GM19452 (cell line): ENCODE data around the gene NUP35.
"Not testable (repeated sequence)": the region's sequence is repeated elsewhere in the genome, so short reads cannot be mapped to it uniquely, and the experiment has no call there.

Experiments
- ATAC-seq: cut with Tn5 transposase; IDR thresholded peaks from one replicate; pipeline ENCODE4 v1.9.1; 2021; ENCODE audit not compliant: unreplicated experiment

Gene NUP35

DNA sequence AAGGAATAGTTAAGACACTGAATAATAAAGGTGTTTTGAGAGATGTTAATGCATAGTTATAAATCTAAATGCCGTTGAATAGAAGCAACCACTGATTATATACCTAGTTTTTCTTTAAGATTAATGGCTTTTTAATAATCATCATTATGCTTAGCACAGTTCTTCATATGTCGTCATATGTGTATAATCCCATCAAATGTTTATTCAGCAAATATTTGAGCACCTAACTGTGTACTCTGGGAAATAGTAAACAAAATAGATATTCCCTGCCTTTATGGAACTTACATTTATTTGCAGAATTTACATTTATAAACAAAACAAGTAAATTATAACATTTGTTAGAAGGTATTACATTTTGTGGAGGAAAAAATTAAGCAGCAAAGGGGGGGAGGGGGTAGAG is 9.8 kb downstream of the NUP35 start:
- ATAC-seq: no peak

DNA sequence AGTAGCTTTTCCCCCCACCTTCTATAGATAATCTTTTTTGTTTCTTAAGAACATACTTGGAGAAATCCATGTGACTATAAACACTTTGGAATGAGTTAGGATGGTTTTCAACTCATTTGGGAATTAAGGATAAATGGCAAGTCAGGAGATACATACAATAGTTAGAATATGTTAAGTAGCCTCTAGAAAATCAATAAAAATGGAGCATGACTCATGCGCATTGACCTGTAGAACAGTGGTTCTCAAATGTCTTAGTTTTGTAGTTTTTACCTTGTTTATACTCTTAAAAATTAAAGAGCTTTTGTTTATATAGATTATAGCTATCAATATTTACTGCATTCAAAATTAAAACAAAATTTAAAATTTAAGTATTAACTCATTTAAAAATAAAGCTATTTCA is 24.7 kb downstream of the NUP35 start:
- ATAC-seq: no peak

DNA sequence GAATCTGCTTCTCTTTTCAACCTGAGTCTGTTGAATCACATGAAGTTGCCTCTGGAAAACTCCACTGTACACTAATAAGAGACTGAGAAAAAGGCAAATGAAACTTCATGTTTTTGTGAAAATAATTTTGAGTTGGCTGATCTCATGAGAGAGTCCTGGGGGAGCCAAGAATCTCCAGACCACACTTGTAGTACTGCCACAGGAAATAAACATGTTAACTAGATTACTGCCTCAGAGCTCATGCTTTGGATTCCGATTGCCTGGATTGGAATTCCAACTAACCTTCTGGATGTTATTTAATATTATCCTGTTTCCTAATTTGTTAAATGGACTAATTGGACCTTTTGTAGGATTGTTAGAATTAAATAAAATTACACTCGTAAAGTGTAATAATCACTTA is 25.2 kb downstream of the NUP35 start:
- ATAC-seq: no peak

DNA sequence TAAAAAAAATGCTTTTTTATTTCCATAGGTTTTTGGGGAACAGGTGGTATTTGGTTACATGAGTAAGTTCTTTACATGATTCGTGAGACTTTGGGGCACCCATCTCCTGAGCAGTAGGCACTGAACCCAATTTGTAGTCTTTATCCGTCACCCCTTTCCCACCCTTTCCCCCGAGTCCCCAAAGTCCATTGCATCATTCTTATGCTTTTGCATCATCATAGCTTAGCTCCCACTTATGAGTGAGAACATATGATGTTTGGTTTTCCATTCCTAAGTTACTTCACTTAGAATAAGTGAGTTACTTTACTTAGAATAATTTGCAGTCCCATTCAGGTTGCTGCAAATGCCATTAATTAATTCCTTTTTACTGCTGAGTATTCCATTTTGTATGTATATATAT is 28.0 kb downstream of the NUP35 start:
- ATAC-seq: not testable (repeated sequence)

DNA sequence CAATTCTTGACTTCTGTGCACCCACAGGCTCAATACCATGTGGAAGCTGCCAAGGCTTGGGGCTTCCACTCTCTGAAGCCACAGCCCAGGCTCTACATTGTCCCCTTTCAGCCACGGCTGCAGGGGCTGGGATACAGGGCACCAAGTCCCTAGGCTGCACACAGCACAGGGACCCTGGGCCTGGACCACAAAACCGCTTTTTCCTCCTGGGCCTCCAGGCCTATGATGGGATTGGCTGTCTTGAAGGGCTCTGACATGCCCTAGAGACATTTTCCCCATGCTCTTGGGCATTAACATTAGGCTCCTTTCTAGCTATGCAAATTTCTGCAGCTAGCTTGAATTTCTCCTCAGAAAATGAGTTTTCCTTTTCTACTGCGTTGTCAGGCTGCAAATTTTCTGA is 29.7 kb downstream of the NUP35 start:
- ATAC-seq: no peak

DNA sequence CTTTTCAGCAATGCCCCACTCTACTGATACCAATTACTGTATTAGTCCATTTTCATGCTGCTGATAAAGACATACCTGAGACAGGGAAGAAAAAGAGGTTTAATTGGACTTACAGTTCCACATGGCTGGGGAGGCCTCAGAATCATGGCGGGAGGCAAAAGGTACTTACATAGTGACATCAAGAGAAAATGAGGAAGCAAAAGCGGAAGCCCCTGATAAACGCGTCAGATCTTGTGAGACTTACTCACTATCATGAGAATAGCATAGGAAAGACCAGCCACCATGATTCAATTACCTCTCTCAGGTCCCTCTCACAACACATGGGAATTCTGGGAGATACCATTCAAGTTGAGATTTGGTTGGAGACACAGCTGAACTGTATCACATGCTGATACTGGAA is 30.5 kb downstream of the NUP35 start:
- not testable (repeated sequence) for ATAC-seq

DNA sequence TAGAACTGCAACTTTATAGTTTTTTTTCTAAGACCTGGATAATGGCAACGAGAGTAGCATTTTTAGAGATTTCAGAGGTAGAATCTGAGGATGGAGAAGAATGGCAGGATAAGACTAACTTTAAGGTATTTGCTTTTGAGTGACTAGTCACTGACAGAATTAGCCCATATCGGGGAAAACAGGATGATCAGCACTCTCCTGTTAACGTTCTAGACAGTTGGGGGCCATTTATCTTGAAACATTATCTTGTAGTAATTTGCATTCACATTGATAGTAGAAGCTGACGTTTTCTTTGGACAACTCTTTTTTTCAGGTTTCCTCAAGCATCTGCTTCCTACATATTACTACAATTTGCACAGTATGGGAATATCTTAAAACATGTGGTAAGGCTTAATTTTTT is 32.9 kb downstream of the NUP35 start:
- ATAC-seq: no peak

DNA sequence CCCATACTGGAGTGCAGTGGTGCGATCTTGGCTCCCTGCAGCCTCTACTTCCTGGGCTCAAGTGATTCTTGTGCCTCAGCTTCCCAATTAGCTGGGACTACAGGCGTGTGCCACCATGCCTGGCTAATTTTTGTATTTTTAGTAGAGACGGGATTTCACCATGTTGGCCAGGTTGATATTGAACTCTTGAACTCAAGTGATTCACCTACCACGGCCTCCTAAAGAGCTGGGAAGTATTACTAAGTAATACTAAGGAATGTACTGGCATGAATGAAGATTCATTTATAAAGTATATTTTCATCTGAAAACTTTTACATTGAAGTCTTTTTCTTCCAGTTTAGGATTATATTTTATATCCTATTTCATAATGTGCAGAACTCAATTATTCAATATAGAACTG is 38.1 kb downstream of the NUP35 start:
- no peak for ATAC-seq

DNA sequence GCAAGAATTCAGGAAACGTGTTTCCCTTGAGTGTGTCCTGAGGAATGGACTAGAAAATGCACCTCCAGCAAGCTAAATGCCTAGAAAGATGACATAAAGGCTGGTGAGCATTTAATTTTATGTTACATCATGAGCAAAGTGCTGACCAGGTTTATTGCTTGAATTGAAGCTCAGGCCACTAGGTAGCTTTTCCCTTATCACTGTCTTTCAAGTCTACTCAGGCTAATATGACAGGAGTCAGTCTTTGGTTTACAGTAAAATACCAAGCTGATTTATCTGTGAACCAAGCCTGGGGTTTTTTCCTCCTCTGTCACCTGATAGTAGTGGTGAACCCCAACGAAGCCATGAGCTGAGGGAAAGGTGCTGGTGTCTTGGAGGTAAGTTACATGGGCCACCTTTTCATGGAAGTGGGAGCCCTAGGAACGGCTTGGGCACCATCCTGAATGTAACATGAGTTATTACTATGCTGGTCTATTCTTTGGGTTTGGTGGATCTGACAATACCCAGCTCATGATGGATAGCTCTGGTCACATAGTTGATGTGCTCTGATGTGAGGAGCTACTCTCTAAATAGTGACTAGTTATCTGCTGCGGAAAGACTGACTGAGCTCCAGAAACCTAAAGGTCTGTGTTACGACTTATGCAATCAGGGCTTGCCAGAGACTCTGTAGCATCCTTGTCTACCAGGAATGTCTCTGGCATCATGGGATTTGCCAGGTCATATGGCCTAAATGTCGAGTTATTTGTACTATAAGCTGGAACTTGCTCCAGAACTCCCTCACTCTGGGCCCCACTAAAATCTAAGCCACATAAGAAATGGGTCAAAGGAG is 39.8 kb downstream of the NUP35 start:
- no peak for ATAC-seq

DNA sequence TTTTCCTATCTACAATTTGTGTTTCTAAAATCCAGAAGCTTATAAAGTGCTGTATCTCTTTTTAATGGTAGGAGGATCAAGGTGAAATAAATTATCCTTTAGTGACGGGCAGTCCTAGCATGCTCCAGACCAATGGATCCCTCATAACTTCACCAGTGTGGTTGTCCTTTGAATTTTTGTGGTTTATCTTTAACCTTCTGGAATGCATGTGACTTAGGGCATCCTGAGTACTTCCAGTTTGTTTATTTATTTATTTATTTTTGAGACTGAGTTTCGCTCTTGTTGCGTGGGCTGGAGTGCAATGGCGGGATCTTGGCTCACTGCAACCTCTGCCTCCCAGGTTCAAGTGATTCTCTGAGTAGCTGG is 40.4 kb downstream of the NUP35 start:
- no peak for ATAC-seq

DNA sequence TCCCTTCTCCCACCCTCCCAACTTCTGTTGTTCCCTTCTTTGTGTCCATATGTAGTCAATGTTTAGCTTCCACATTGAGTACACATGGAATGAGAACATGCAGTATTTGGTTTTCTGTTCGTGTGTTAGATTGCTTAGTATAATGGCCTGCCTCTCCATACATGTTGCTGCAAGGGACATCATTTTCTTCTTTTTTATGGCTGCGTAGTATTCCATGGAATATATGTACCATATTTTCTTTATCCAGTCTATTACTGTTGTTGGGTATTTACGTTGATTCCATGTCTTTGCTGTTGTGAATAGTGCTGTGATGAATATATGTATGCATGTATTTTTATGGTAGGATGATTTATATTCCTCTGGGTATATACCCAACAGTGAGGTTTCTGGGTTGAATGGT is 42.0 kb downstream of the NUP35 start:
- ATAC-seq: no peak

DNA sequence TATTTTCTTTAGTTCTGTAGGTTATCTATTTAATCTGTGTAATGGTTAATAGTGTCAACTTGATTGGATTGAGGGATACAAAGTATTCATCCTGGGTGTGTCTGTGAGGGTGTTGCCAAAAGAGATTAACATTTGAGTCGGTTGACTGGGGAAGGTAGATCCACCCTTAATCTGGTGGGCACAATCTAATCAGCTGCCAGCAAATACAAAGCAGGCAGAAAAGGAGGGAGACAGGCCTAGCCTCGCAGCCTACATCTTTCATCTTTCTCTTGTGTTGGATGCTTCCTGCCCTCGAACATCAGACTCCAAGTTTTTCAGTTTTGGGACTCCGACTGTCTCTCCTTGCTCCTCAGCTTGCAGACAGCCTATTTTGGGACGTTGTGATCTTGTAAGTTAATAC is 42.7 kb downstream of the NUP35 start:
- not testable (repeated sequence) for ATAC-seq

DNA sequence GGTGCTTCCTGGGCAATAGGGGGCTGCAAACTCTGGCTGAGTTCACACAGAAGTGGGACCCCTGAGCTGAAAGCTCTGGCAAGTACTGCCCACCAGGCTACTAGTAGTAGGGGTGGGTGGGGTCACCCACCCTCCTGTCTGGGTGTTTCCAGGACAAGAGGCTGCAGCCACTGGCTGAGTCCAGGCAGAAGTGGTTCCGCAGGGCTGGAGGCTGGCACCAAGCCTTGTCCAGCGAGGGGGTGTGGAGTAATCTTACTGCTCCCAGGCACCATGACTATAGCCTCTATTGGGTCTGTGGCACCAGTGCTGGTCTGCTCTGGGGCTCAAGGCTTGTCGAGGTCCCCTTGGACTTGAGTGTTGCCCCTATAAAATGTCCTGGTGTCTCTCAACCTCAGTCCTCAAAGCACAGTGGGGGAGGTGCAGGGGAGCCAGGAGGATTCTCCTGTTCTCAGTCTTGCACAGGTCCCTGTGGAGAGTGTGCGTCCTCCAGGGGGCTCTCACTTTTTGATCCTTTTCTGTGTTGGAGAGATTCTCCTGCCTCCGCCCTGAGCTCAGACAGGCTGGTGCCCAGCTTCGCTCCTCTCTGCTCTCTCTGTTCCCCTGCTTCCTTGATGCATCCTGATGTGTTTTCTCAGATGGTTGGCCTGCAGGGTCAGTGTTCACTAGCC is 48.1 kb downstream of the NUP35 start:
- no peak for ATAC-seq

DNA sequence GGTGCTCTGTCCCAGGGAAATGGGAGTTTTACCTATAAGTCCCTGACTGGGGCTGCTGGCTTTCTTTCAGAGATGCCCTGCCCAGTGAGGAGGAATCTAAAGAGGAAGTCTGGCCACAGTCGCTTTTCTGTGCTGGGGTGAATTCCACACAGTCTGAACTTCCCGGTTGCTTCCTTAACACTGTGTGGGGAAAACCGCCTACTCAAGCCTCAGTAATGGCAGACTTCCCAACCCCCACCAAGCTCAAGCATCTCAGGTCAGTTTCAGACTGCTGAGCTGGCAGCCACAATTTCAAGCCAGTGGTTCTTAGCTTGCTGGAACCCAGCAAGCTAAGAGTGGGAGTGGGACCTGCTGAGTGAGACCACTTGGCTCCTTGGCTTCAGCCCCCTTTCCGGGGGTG is 54.9 kb downstream of the NUP35 start:
- no peak for ATAC-seq

DNA sequence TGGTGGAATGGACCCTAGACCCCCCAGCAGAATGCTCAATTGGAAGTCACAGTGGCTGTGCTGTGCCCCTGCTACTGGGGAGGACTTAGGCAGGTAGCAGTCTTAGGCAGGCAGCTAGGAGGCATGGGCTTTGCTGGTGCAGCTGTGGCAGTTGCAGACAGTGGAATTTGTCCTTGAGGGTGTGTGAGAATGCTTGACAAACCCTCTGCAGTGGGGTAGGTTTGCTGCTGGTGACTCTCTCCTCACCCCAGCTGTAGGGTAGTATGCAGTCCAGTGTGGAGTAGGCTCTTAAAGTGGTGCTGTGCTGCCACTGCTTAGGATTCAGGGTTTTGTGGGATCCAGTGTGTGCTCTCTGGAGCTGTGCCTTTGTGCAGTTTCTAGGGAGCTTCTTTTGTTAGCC is 61.3 kb downstream of the NUP35 start:
- ATAC-seq: no peak

DNA sequence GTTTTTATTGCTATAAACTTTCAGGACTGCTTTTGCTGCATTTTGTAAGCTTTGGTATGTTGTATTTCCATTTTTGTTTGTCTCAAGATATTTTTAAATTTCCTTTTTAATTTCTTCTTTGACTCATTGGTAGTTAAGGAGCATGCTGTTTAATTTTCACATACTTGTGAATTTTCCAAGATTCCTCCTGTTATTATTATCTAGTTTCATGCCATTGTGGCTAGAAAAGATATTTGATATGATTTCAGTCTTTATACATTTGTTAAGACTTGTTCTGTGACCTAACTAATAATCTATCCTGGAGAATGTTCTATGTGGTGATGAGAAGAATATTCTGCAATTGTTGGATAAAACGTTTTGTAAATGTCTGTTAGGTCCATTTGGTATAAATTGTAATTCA is 62.1 kb downstream of the NUP35 start:
- ATAC-seq: no peak

DNA sequence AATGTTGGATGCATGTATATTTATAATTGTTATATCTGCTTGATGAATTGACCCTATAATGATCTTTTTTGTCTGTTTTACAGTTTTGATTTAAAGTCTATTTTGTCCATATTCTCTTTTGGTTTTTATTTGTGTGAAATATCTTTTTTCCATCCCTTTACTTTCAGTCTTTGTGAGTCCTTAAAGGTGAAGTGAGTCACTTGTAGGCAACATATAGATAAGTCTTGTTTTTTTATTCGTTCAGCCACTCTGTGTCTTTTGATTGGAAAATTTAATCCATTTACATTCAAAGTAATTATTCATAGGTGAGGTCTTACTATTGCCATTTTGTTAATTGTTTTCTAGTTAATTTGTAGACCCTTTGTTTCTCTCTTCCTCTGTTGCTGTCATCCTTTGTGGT is 62.5 kb downstream of the NUP35 start:
- no peak for ATAC-seq

DNA sequence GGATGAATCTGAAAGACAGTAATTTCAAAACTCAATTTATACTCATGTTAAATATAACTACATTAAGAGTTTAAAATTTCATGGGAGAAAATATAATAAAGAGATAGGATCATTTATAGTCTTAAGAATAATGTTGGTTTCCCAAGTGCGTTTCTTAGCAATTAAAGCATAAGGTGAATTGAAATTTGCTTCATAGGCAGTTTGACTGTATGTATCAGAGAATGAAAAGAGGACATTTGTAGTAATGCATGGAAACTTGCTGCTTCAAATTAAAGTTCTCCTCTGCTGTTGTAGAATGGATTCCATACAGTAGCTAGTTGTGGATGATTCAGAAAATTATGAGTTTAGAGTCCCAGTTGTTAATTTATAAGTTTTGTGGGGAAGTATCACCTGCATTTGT is 68.1 kb downstream of the NUP35 start:
- ATAC-seq: no peak

DNA sequence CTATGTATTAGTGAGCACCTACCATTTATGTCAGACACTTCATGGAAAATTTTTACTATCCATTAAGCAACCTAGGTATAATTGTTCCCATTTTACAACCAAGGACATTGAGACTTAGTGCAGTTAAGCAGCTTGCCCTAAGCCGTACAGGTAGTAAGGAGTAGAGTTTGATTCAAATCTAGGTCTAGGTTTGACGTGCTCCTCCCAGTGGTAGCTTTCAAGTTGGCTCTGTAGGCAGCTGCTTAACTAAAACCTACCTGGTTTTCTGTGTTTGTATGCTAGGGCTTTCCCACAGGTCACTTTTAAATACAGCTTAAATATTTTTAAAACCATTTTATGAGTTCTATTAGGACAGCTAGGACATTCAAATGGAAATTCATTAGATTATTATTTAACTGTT is 69.7 kb downstream of the NUP35 start:
- ATAC-seq: no peak

DNA sequence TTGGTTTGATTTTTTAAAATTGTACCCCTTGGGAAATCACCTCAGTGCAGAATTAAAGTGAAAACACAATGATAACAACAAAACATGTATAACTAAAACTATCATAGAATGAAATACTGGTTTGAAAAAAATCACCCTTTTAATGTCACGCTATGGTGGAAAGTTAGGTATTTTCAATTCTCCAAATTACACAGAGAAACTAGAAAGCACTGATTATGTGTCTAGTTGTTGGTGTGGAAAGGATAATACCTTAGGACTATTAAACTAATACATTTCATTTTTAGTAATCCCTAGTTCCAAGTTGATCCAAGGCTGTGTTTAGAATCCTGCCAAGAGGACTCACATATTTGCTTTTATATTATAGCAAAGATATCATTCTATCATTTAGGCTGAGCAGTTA is 71.2 kb downstream of the NUP35 start:
- no peak for ATAC-seq

DNA sequence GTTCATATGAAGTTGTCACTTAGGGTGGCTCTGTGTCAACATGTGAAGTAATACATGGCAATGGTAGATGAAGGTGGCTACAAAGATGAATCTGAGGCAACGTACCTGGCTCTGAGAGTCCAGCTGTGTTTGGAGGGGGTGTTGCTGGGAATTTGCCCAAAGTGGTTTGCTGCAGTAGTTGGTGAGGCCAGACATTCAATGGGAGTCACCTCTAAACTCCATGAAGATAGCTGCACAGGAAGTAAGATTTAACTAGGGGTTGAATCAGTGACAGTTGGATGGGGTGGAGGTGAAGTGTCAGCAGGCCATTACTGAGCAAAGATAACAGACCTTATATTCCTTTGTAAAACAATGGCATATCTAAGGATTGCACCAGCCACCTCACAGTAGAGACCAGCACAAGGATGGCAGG is 71.8 kb downstream of the NUP35 start:
- no peak for ATAC-seq

DNA sequence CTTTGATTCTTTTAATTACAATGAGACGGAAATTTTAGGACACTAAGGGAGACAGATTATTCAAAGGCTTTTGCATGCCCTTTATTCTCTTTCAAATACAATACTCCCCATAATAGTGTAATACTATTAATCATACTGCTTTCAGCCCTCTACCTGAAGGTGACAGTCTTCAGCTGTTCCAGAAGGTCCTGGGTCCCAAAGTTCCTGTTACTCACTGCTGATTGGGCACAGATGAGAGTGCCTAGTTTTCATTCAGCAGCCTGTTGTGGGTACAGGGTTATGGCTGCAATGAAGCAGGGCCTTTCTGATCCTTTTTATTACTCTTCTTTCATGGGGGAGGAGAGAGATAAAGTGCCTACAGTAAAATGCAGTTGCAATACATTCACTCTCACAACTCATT is 80.2 kb downstream of the NUP35 start:
- no peak for ATAC-seq

DNA sequence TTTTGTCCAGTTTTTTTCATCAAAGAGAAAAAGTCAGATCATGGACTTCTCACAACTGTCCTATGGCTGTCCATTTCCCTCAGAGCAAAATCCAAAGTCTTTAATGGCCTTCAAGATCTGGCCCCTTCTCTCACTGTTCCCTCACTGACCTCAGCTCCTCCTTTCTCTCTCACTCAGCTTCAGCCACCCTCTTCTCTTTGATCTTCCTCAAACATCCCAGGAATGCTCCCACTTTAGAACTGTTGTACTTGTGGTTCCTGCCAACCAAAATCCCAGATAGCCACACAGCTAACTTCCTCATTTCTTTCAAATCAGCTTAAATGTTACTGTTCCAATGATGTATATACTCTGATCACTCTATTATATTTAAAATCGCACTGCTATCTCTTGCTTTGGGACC is 82.9 kb downstream of the NUP35 start:
- ATAC-seq: no peak
